ENCODE measurements around the gene CLEC4M.

The CLEC4M gene

GRCh38 chr19:7766535-7766934 lies 3.5 kb downstream of the CLEC4M start:
- no peak for TF ChIP-seq ZFX (IDR thresholded peaks at IDR 0.05; ENCODE audit: borderline replicate concordance)
- no peak for TF ChIP-seq CTCF (IDR thresholded peaks at IDR 0.05)

GRCh38 chr19:7767487-7767886 lies 4.4 kb downstream of the CLEC4M start:
- no peak for TF ChIP-seq CTCF (IDR thresholded peaks at IDR 0.05)
- TF ChIP-seq ZFX (IDR thresholded peaks at IDR 0.05; ENCODE audit: borderline replicate concordance): no peak
- no peak overlapping the region for H3K27ac ChIP-seq

More at GRCh38 chr19:7766535-7766934, 3.5 kb downstream of the CLEC4M start:
- no peak overlapping the region for H3K27ac ChIP-seq

DNA sequence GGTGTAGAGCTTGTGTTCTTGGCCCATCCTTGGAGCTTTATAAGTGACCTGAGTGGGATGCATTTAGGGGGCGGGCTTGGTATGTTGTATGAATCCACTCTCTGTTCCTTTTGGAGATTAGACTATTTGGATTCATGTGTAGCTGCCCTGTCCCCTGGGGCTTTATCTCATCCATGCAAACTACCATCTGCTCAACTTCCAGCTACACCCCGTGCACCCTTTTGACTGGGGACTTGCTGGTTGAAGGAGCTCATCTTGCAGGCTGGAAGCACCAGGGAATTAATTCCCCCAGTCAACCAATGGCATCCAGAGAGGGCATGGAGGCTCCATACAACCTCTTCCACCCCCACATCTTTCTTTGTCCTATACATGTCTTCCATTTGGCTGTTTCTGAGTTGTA lies 6.1 kb downstream of the CLEC4M start:
- H3K27ac ChIP-seq: no peak overlapping the region
- TF ChIP-seq ZFX (IDR thresholded peaks at IDR 0.05; ENCODE audit: borderline replicate concordance) (no peak), CTCF (IDR thresholded peaks at IDR 0.05) (no peak)

DNA sequence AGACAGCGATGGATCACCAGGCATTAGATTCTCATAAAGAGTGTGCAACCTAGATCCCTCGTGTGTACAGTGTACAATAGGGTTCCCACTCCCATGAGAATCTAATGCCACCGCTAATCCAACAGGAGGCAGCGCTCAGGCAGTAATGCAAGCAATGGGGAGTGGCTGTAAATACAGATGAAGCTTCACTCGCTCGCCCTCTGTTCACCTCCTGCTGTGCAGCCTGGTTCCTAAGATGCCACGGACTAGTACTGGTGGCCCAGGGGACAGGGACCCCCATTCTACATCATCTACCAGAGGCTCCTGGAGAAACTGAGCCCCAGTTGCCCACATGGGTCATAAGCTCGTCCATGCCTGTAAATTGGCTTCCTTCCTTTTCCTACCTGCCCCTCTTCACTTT lies 8.0 kb downstream of the CLEC4M start:
- no peak for TF ChIP-seq CTCF (IDR thresholded peaks at IDR 0.05)
- no peak for TF ChIP-seq ZFX (IDR thresholded peaks at IDR 0.05; ENCODE audit: borderline replicate concordance)

GRCh38 chr19:7772752-7773291 lies 9.8 kb downstream of the CLEC4M start:
- no peak for TF ChIP-seq ZFX (IDR thresholded peaks at IDR 0.05; ENCODE audit: borderline replicate concordance)
- TF ChIP-seq CTCF (IDR thresholded peaks at IDR 0.05): no peak
- H3K27ac ChIP-seq: no peak overlapping the region

More for the DNA sequence above, 8.0 kb downstream of the CLEC4M start:
- H3K27ac ChIP-seq: no peak overlapping the region

DNA sequence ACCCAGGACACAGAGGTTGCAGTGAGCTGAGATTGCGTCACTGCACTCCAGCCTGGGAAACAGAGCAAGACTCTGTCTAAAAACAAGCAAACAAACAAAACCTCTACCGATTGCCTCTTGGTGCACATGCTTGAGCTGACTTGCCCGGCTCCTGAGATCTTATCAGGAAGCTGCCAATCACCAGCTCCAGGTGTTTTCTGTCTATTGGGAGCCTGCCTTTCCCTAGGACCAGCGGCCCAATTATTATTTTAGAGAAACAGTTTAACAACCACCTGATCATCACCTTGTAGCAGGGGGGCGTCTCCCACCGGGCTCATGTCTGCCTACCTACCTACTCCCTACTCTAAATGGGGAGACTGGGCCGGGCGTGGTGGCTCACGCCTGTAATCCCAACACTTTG lies 10.8 kb downstream of the CLEC4M start:
- no peak overlapping the region for H3K27ac ChIP-seq
- no peak for TF ChIP-seq CTCF (IDR thresholded peaks at IDR 0.05)
- no peak for TF ChIP-seq ZFX (IDR thresholded peaks at IDR 0.05; ENCODE audit: borderline replicate concordance)

- no peak for TF ChIP-seq CTCF (IDR thresholded peaks at IDR 0.05)
- TF ChIP-seq ZFX (IDR thresholded peaks at IDR 0.05; ENCODE audit: borderline replicate concordance): no peak
- no peak overlapping the region for H3K27ac ChIP-seq
Observed at GRCh38 chr19:7775761-7776160, 12.7 kb downstream of the CLEC4M start.
